GM20431 (cell line): ENCODE data around the gene PPA1.
"Not testable (repeated sequence)": the region's sequence is repeated elsewhere in the genome, so short reads cannot be mapped to it uniquely, and the experiment has no call there.

ENCODE experiments used
- in situ Hi-C: fragments of 300-500 bp; cut with MseI, MboI; formaldehyde crosslinking; loops from one replicate; pipeline ENCODE4 v1.15.0; 2020; ENCODE audit warnings: low sequenced_read_pairs; ENCODE audit not compliant: unreplicated experiment

PPA1 gene

DNA sequence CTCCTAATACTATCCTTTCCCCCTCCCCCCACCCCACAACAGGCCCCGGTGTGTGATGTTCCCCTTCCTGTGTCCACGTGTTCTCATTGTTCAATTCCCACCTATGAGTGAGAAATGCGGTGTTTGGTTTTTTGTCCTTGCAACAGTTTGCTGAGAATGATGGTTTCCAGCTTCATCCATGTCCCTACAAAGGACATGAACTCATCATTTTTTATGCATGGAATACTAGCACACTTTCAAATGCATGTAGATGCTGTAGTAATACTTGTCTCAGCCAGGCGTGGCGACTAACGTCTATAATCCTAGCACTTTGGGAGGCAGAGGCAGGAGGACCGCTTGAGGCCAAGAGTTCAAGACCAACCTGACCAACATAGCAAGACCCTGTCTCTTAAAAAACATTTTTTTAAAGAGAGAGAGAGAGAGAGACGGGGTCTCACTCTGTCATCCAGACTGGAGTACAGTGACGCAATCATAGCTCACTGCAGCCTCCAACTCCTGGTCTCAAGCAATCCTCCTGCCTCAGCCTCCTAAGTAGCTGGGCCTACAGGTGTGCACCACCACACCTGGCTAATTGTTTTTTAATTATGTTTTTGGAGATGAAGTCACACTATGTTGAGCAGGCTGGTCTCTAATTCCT lies 10.3 kb downstream of the PPA1 start:
- in situ Hi-C loops, result not testable (repeated sequence)

GRCh38 chr10:70222340-70222794 lies 10.9 kb downstream of the PPA1 start:
- in situ Hi-C loops, result no loop called here

DNA sequence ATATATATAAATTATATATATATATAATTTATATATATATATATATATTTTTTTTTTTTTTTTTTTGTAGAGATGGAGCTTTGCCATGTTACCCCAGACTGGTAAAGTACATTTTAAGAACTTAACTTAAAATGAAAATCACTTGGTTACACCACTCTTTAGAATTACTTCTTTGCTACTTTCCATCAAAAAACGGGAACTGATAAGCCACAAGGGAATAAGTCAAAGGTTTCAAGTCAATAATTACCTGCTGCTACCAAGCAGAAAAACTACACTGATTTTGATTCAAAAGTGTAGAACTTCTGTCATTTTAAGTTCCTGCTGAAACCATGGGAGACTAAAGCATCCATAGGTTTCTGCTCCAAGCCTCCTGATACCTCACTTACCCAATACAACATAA lies 12.2 kb downstream of the PPA1 start:
- in situ Hi-C loops, result no loop called here

GRCh38 chr10:70212879-70213278 lies 20.4 kb downstream of the PPA1 start:
- in situ Hi-C loops, result no loop called here

DNA sequence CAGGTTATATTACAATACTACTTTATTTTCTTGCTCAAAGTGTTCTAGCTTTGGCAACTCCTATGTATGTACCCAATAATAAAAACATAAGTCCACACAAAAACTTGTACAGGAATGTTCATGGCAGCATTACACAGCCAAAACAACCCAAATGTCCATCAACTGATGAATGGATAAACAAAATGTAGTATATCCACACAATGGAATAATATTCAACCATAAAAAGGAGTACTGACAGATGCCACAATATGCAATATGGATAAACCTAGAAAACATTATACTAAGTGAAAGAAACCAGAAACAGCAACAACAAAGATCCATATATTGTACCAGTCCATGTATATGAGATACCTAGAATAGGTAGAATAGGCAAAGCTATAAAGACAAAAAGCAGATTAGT lies 21.0 kb downstream of the PPA1 start:
- in situ Hi-C loops, result no loop called here

DNA sequence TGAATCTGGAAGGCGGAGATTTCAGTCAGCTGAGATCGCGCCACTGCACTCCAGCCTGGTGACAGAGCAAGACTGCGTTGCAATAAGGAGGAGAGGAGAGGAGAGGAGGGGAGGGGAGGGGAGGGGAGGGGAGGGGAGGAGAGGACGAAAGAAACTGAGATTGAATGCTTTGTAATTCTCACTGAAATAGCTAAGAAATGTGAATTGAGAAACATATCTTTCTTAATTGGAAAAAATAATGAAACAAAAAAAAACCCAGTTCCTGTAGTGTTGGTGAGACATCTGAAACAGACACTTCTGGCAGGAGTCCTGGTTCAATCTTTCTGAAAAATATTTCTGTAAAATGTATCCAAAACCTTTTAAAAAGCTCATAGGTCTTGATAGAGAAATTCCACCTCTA lies 26.5 kb downstream of the PPA1 start:
- in situ Hi-C loops, result no loop called here

- in situ Hi-C loops, result no loop called here
These were observed 32.1 kb downstream of the PPA1 start for GRCh38 chr10:70201105-70201504.

DNA sequence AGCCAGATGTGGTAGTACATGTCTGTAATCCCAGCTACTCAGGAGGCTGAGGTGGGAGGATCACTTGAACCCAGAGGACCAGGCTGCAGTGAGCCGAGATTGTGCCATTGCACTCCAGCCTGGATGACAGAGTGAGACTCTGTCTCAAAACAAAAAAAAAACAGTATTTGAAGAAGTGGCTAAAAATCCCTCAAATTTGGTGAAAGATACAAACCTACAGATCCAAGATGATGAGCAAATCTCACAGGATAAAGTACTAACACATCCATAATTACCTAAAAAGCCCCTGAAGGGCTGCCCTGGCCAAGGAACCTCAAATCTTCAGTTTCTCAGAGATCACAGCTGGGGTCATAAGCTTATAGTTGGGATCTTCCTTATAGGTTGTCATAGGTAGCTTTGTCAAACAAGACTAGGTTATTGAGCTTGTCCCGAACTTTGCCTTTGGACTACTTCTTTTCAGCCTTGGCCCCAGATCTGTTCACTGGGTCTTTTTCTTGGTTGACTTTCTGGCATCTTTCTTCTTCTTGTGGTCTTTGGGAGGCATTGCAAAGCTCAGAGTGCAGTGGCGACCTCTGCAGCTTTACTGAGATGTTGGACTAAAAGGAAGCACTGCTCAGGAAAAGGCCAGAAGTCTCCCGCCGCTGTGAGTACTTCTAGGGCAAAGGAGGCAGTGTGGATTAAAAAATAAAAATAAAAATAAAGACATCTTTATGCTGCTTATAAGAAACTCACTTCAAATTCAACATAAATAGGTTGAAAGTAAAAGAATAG lies 34.3 kb downstream of the PPA1 start:
- in situ Hi-C loops, result no loop called here

GRCh38 chr10:70197235-70197945 lies 35.8 kb downstream of the PPA1 start:
- in situ Hi-C loops, result no loop called here

DNA sequence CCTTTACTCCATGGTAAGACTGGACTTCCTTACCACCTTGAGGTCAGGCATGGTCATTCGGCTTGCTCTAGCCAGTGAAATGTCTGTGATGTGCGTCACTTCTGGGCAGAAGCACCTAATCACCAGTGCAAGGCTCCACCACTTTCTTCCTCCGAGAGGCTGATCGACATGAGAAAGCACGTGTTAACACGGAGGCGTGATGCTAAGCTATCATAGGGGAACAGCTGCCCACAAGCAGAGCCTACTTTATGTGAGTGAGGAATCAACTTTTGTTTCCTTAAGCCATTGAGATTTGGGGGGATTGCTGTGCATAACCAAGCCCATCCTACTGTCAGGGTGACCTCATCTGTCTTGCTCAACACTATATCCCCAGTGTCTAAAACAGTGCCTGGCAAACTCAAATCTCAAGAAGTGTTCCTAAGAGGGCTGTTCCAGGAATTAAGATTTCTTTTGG lies 39.8 kb downstream of the PPA1 start:
- in situ Hi-C loops, result no loop called here

DNA sequence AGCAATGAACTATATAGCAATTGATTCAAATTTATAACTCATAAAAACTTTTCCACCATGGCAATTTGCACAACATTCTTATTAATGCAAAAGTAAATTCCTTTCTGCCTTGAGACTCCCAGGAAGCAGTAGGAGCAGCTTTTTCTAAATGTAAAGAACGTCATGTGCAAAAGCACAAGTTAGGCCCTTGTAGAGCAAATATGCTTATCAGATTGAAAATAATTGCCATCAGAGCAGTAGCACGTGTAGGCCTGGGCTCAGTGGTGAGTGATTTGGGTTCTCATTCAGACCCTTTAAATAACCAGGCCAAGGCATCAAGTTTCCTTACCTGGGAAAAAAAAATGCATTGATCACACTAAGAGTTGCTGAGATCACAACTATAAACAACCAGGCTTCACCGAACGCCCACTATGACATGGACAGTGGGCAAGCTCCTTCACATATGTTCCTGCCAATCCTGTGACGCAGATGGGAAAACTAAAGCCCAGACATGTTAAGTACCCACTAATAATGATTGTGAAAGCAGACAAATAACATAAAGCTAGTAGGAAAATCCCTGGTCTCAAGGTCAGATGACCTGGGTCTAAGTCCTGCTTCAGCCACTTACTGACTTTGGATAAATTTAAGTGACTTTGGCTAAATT lies 40.8 kb downstream of the PPA1 start:
- in situ Hi-C loops, result no loop called here

- in situ Hi-C loops, result no loop called here
These were observed 41.3 kb downstream of the PPA1 start for GRCh38 chr10:70191972-70192305.

DNA sequence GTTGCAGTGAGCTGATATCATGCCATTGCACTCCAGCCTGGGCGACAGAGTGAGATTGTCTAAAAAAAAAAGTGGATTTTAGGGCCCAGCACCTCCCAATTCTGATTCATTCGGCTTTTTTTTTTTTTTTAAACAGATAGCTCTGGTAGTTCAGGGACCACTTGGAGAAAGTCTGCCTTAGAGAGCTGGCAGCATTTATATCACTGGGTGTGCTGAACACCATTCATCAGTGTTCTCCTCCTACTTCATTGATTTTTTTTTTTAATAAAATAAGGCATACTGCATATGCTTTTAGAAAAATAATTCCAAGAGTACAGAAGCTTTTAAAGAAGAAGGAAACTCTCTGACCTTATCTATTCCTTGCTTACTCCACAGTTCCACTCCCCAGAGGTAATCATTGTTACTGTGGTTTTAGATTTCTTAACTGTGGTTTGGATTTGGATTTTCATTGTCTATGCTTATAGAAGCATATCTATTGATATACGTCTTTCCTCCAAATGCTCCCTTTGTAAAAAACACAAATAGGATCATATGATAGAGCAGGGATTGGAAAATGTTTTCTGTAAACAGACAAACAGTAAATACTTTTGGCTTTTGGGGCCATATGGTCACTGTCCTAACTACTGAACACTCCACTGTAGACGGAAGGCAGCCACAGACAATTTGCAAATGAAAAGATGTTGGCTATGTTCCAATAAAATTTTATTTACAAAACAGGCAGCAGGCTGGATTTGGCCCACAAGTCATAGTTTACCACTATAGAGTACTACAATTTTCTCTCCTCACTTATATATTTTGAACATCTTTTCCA lies 41.9 kb downstream of the PPA1 start:
- in situ Hi-C loops, result no loop called here

GRCh38 chr10:70190581-70190980 lies 42.6 kb downstream of the PPA1 start:
- in situ Hi-C loops, result no loop called here

- in situ Hi-C loops, result no loop called here
These were observed 43.1 kb downstream of the PPA1 start for GRCh38 chr10:70190102-70190501.

- in situ Hi-C loops, result no loop called here
These were observed 44.5 kb downstream of the PPA1 start for GRCh38 chr10:70188768-70189167.

DNA sequence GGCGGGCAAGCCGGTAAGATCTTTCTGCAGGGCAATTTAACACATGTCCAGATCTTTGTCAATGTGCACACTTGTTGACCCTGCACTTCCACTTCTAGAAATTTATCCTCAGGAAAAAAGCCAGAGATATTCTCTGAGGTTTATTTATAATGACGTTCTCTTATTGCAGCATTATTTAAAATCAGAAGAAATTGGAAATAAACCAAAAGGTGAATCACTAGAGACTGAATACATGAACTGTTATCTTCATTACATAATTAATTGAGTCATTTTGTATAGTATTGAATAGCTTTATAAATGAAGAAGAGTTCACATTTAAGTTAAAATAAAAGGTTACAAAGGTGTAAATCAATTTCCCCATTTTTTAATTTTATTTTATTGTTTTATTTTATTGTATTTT lies 46.7 kb downstream of the PPA1 start:
- in situ Hi-C loops, result no loop called here

DNA sequence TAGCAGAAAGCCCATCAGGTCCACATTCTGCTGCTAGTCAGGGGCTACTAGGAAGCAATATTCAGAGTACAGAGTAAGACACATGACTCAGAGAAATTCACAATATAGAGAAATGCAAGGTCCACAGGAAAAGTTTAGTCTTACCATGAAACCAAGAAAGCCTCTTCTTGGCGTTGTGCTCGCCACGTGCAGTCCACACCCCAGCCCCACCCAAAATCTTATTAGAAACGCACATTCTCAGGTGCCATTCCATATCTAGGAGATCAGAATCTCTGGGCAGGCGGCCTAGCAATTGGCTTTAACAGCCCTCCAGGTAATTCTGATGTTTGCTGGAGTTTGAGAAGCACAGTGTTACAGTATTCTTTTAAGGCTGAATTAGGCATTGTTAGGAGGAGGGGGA lies 47.1 kb downstream of the PPA1 start:
- in situ Hi-C loops, result no loop called here

- in situ Hi-C loops, result no loop called here
These were observed 49.9 kb downstream of the PPA1 start for GRCh38 chr10:70183304-70183703.

DNA sequence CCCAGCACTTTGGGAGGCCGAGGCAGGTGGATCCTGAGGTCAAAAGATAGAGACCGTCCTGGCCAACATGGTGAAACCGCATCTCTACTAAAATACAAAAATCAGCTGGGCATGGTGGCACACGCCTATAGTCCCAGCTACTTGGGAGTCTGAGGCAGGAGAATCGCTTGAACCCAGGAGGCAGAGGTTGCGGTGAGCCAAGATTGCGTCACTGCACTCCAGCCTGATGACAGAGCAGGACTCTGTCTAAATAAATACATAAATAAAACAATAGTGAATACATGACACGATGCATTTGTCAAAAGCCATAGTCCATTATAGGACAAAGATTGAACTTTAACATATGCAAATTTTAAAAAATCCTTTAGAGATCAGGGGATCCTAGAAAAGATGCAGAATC lies 54.0 kb downstream of the PPA1 start:
- in situ Hi-C loops, result not testable (repeated sequence)
